ENCODE measurements around the gene MTCH1.
"Not testable (repeated sequence)": the region's sequence is repeated elsewhere in the genome, so short reads cannot be mapped to it uniquely, and the experiment has no call there.

MTCH1 gene

GRCh38 chr6:36947570-36948351, 38.2 kb downstream of the MTCH1 start:
- DNase-seq: peak; percentile 61

GRCh38 chr6:36946526-36946925, 39.5 kb downstream of the MTCH1 start:
- no peak for DNase-seq

GRCh38 chr6:36945301-36945700, 40.7 kb downstream of the MTCH1 start:
- DNase-seq: no peak

- no peak for DNase-seq
These were observed 41.3 kb downstream of the MTCH1 start for GRCh38 chr6:36944650-36945049.

GRCh38 chr6:36942329-36942728, 43.7 kb downstream of the MTCH1 start:
- DNase-seq: not testable (repeated sequence)

GRCh38 chr6:36941561-36941960, 44.4 kb downstream of the MTCH1 start:
- DNase-seq: not testable (repeated sequence)

- no peak for DNase-seq
These were observed 46.0 kb downstream of the MTCH1 start for GRCh38 chr6:36940027-36940426.

GRCh38 chr6:36939005-36939404, 47.0 kb downstream of the MTCH1 start:
- DNase-seq: not testable (repeated sequence)

- DNase-seq: no peak
These were observed 47.5 kb downstream of the MTCH1 start for GRCh38 chr6:36938536-36938935.

- no peak for DNase-seq
These were observed 48.1 kb downstream of the MTCH1 start for GRCh38 chr6:36937896-36938295.

GRCh38 chr6:36936824-36937223, 49.2 kb downstream of the MTCH1 start:
- DNase-seq: no peak

- DNase-seq: no peak
These were observed 51.1 kb downstream of the MTCH1 start for GRCh38 chr6:36934901-36935300.

- no peak for DNase-seq
These were observed 52.5 kb downstream of the MTCH1 start for GRCh38 chr6:36933519-36933918.

- no peak for DNase-seq
These were observed 52.9 kb downstream of the MTCH1 start for GRCh38 chr6:36933102-36933501.

GRCh38 chr6:36930483-36930882, 55.5 kb downstream of the MTCH1 start:
- DNase-seq: no peak

- DNase-seq: no peak
These were observed 56.4 kb downstream of the MTCH1 start for GRCh38 chr6:36929607-36930006.

GRCh38 chr6:36929152-36929551, 56.8 kb downstream of the MTCH1 start:
- no peak for DNase-seq

GRCh38 chr6:36928547-36928918, 57.5 kb downstream of the MTCH1 start:
- no peak for DNase-seq

GRCh38 chr6:36927691-36928546, 58.1 kb downstream of the MTCH1 start:
- DNase-seq: no peak

- no peak for DNase-seq
These were observed 59.1 kb downstream of the MTCH1 start for GRCh38 chr6:36926708-36927513.

GRCh38 chr6:36925809-36926208, 60.2 kb downstream of the MTCH1 start:
- DNase-seq: no peak

GRCh38 chr6:36924778-36925374, 61.1 kb downstream of the MTCH1 start:
- no peak for DNase-seq

GRCh38 chr6:36924131-36924530, 61.9 kb downstream of the MTCH1 start:
- DNase-seq: no peak

Data from CD4-positive, alpha-beta T cell treated with Interleukin-21 for 1 hour (primary cell).